ENCODE measurements around the gene GCN1.
"Not testable (repeated sequence)": the region's sequence is repeated elsewhere in the genome, so short reads cannot be mapped to it uniquely, and the experiment has no call there.

DNA sequence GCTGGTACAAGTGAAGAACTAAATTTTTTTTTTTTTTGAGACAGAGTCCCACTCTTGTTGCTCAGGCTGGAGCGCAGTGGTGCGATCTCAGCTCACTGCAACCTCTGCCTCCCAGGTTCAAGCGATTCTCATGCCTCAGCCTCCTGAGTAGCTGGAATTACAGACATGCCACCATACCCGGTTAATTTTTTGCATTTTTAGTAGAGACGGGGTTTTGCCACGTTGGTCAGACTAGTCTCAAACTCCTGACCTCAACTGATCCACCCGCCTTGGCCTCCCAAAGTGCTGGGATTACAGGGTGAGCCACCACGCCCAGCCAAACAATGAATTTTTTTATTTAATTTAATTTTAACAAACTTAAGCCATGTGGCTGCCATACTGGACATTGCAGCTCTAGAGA is 1.2 kb downstream of the GCN1 start:
- TF ChIP-seq MAFK (IDR thresholded peaks at IDR 0.05; ENCODE audit: low read depth, low read length); EGR1 (IDR thresholded peaks at IDR 0.05; ENCODE audit: borderline replicate concordance, low read depth, low read length); FOSL1 (IDR thresholded peaks at IDR 0.05; ENCODE audit: insufficient read depth, low read depth, low read length); GABPA (IDR thresholded peaks at IDR 0.05; ENCODE audit: borderline replicate concordance, insufficient read depth, low read length); CREB1 (IDR thresholded peaks at IDR 0.05); ATF3 (IDR thresholded peaks at IDR 0.05; ENCODE audit: insufficient read depth, low read depth, low read length); POLR2A (IDR thresholded peaks at IDR 0.05; ENCODE audit: control extremely low read depth in 1 of 2, low read depth in 2 of 2, low read length in 2 of 2); HDAC2 (IDR thresholded peaks at IDR 0.05; ENCODE audit: borderline replicate concordance in 1 of 2, low read depth in 2 of 2, low read length in 2 of 2): not testable (repeated sequence)
- TF ChIP-seq, protein P1, sequence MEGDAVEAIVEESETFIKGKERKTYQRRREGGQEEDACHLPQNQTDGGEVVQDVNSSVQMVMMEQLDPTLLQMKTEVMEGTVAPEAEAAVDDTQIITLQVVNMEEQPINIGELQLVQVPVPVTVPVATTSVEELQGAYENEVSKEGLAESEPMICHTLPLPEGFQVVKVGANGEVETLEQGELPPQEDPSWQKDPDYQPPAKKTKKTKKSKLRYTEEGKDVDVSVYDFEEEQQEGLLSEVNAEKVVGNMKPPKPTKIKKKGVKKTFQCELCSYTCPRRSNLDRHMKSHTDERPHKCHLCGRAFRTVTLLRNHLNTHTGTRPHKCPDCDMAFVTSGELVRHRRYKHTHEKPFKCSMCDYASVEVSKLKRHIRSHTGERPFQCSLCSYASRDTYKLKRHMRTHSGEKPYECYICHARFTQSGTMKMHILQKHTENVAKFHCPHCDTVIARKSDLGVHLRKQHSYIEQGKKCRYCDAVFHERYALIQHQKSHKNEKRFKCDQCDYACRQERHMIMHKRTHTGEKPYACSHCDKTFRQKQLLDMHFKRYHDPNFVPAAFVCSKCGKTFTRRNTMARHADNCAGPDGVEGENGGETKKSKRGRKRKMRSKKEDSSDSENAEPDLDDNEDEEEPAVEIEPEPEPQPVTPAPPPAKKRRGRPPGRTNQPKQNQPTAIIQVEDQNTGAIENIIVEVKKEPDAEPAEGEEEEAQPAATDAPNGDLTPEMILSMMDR (IDR thresholded peaks at IDR 0.05; ENCODE audit: control extremely low read depth in 1 of 3, insufficient read depth in 1 of 3, low read depth in 1 of 3, low read length in 3 of 3) = not testable (repeated sequence)

Measured in H1 (cell line).